Measurements from ENCODE around the gene GSTO1. TPM values are rescaled to one million over a fixed set of nuclear protein-coding genes. Genes with fewer than 3 reads are reported as not detected.

Gene GSTO1
- total and polyA plus RNA-seq, 2 donors (not counting 1 experiment from before 2014, with no cell fraction given): 151 to 249 TPM

GRCh38 chr10:104256335-104256961 lies 1.8 kb downstream of the GSTO1 start:
- peaks cover 2% of the 10 kb centered on the region for H4K20me1 ChIP-seq (ENCODE audit: control insufficient read depth, extremely low read depth, insufficient read depth, low read length)
- peaks cover 48% of the 10 kb centered on the region for H3K79me2 ChIP-seq (ENCODE audit: control insufficient read depth, insufficient read depth, low read length)
- peak; percentile 8 to 22 for DNase-seq (ENCODE audit: low read depth in 2 of 2)
- H3K4me3 ChIP-seq (replicated peaks in 1 of 4; ENCODE audit: control extremely low read depth in 1 of 4, insufficient read depth in 1 of 4, low read depth in 3 of 4, low read length in 4 of 4): peak overlapping the region; percentile 73 to 91 (median 86)
- peaks cover 8% of the 10 kb centered on the region for H3K36me3 ChIP-seq (ENCODE audit: control insufficient read depth, insufficient read depth, low read length)
- H3K9me3 ChIP-seq (ENCODE audit: control insufficient read depth, insufficient read depth, low read depth, low read length): no peaks in the 10 kb centered on the region
- TF ChIP-seq CTCF (conservative IDR thresholded peaks at IDR 0.05 in 1 of 2, IDR thresholded peaks at IDR 0.05 in 1 of 2; ENCODE audit: low read depth in 1 of 2, low read length in 2 of 2): no peak
- peaks cover 17% of the 10 kb centered on the region for H3K4me1 ChIP-seq (ENCODE audit: control insufficient read depth, extremely low read depth, insufficient read depth, low read length)
- H3K9ac ChIP-seq (ENCODE audit: insufficient read depth, low read length): peak overlapping the region; percentile 29
- peak overlapping the region; percentile 91 for H3K4me2 ChIP-seq (ENCODE audit: extremely low read depth, insufficient read depth, low read length)
- no peak overlapping the region for H2AFZ ChIP-seq (ENCODE audit: low read length)
- H3K27me3 ChIP-seq (ENCODE audit: control insufficient read depth, insufficient read depth, low read length): no peaks in the 10 kb centered on the region
- peak overlapping the region; percentile 96 for H3K27ac ChIP-seq (ENCODE audit: insufficient read depth, low read length)

GRCh38 chr10:104257235-104257634 lies 2.5 kb downstream of the GSTO1 start:
- Histone ChIP-seq H3K4me3 (replicated peaks in 1 of 4; ENCODE audit: control extremely low read depth in 1 of 4, insufficient read depth in 1 of 4, low read depth in 3 of 4, low read length in 4 of 4) (peak overlapping the region in 2 of 4 experiments; percentile 83 to 88), H3K27ac (ENCODE audit: insufficient read depth, low read length) (no peak overlapping the region)

GRCh38 chr10:104258209-104258608 lies 3.5 kb downstream of the GSTO1 start:
- Histone ChIP-seq H3K27me3 (ENCODE audit: control insufficient read depth, insufficient read depth, low read length) (no peaks in the 10 kb centered on the region), H3K9ac (ENCODE audit: insufficient read depth, low read length) (no peak overlapping the region), H3K4me3 (replicated peaks in 1 of 4; ENCODE audit: control extremely low read depth in 1 of 4, insufficient read depth in 1 of 4, low read depth in 3 of 4, low read length in 4 of 4) (no peak overlapping the region), H3K79me2 (ENCODE audit: control insufficient read depth, insufficient read depth, low read length) (peaks cover 60% of the 10 kb centered on the region), H3K4me2 (ENCODE audit: extremely low read depth, insufficient read depth, low read length) (no peak overlapping the region), H4K20me1 (ENCODE audit: control insufficient read depth, extremely low read depth, insufficient read depth, low read length) (peaks cover 2% of the 10 kb centered on the region), H2AFZ (ENCODE audit: low read length) (no peak overlapping the region), H3K4me1 (ENCODE audit: control insufficient read depth, extremely low read depth, insufficient read depth, low read length) (peaks cover 18% of the 10 kb centered on the region), H3K27ac (ENCODE audit: insufficient read depth, low read length) (no peak overlapping the region), H3K36me3 (ENCODE audit: control insufficient read depth, insufficient read depth, low read length) (peaks cover 15% of the 10 kb centered on the region), H3K9me3 (ENCODE audit: control insufficient read depth, insufficient read depth, low read depth, low read length) (no peaks in the 10 kb centered on the region)
- TF ChIP-seq CTCF (conservative IDR thresholded peaks at IDR 0.05 in 1 of 2, IDR thresholded peaks at IDR 0.05 in 1 of 2; ENCODE audit: low read depth in 1 of 2, low read length in 2 of 2) (no peak), EZH2 (IDR thresholded peaks at IDR 0.05; ENCODE audit: low read length, missing control alignments) (no peak)
- DNase-seq (ENCODE audit: low read depth in 2 of 2): no peak

More at GRCh38 chr10:104257235-104257634, 2.5 kb downstream of the GSTO1 start:
- H3K4me2 ChIP-seq (ENCODE audit: extremely low read depth, insufficient read depth, low read length): peak overlapping the region; percentile 91
- DNase-seq (ENCODE audit: low read depth in 2 of 2): no peak
- H3K9me3 ChIP-seq (ENCODE audit: control insufficient read depth, insufficient read depth, low read depth, low read length): no peaks in the 10 kb centered on the region
- no peaks in the 10 kb centered on the region for H3K27me3 ChIP-seq (ENCODE audit: control insufficient read depth, insufficient read depth, low read length)
- peaks cover 12% of the 10 kb centered on the region for H3K36me3 ChIP-seq (ENCODE audit: control insufficient read depth, insufficient read depth, low read length)
- no peak overlapping the region for H2AFZ ChIP-seq (ENCODE audit: low read length)
- H3K79me2 ChIP-seq (ENCODE audit: control insufficient read depth, insufficient read depth, low read length): peaks cover 56% of the 10 kb centered on the region
- H3K9ac ChIP-seq (ENCODE audit: insufficient read depth, low read length): no peak overlapping the region
- TF ChIP-seq EZH2 (IDR thresholded peaks at IDR 0.05; ENCODE audit: low read length, missing control alignments): no peak
- TF ChIP-seq CTCF (conservative IDR thresholded peaks at IDR 0.05 in 1 of 2, IDR thresholded peaks at IDR 0.05 in 1 of 2; ENCODE audit: low read depth in 1 of 2, low read length in 2 of 2): no peak
- H4K20me1 ChIP-seq (ENCODE audit: control insufficient read depth, extremely low read depth, insufficient read depth, low read length): peaks cover 2% of the 10 kb centered on the region
- peaks cover 18% of the 10 kb centered on the region for H3K4me1 ChIP-seq (ENCODE audit: control insufficient read depth, extremely low read depth, insufficient read depth, low read length)
